GM21381 (cell line): Measurements from ENCODE around the gene ZYG11A.

Source experiments
- ATAC-seq: cut with Tn5 transposase; IDR thresholded peaks from one replicate; pipeline ENCODE4 v1.9.1; 2021; ENCODE audit warnings: mild to moderate bottlenecking, moderate library complexity; ENCODE audit not compliant: unreplicated experiment

The ZYG11A gene

GRCh38 chr1:52917156-52917555 lies 74.6 kb downstream of the ZYG11A start:
- no peak for ATAC-seq

- no peak for ATAC-seq
These were observed 75.0 kb downstream of the ZYG11A start for GRCh38 chr1:52917581-52917980.

GRCh38 chr1:52918201-52918600 lies 75.6 kb downstream of the ZYG11A start:
- no peak for ATAC-seq

GRCh38 chr1:52919051-52919722 lies 76.6 kb downstream of the ZYG11A start:
- no peak for ATAC-seq

- ATAC-seq = no peak
These were observed 77.3 kb downstream of the ZYG11A start for GRCh38 chr1:52919723-52920483.

- no peak for ATAC-seq
These were observed 78.3 kb downstream of the ZYG11A start for GRCh38 chr1:52920791-52921291.

- no peak for ATAC-seq
These were observed 83.0 kb downstream of the ZYG11A start for GRCh38 chr1:52925571-52926005.

GRCh38 chr1:52926864-52927211 lies 84.3 kb downstream of the ZYG11A start:
- ATAC-seq = no peak

GRCh38 chr1:52927212-52928014 lies 84.9 kb downstream of the ZYG11A start, which contains the start of gene SCP2:
Gene SCP2 (plus strand): TSS chr1:52927276. CDS start chr1:52927397, 121 bp downstream.
- peak; percentile 70 for ATAC-seq

GRCh38 chr1:52928015-52928404 lies 85.5 kb downstream of the ZYG11A start:
- ATAC-seq = no peak

- ATAC-seq = no peak
These were observed 86.5 kb downstream of the ZYG11A start for GRCh38 chr1:52929019-52929418.

GRCh38 chr1:52937433-52938182 lies 95.0 kb downstream of the ZYG11A start:
- no peak for ATAC-seq

- ATAC-seq = no peak
These were observed 95.6 kb downstream of the ZYG11A start for GRCh38 chr1:52938183-52938451.

- no peak for ATAC-seq
These were observed 101.4 kb downstream of the ZYG11A start for GRCh38 chr1:52943876-52944416.

- no peak for ATAC-seq
These were observed 102.0 kb downstream of the ZYG11A start for GRCh38 chr1:52944566-52944965.
